Ovary (tissue), 9 donors: ENCODE measurements around the gene EXOC3. TPM values are rescaled to one million over a fixed set of nuclear protein-coding genes. Genes with fewer than 3 reads are reported as not detected.

Experiments
- DNase-seq, 5 donors: peaks; one replicate each; pipeline ENCODE4 v3.0.0-alpha.2; 2019 to 2020
- H3K27ac ChIP-seq, 2 donors: fragments of 200-600 bp; one replicate each; pipeline versions ENCODE4 v1.5.1 to v1.8.0; 2019 to 2022
- H3K27me3 ChIP-seq: fragments of 200-600 bp; one replicate; pipeline ENCODE4 v1.8.0; 2022
- H3K36me3 ChIP-seq: fragments of 200-600 bp; sonication (generic); one replicate; pipeline ENCODE4 v1.5.1; 2019
- H3K4me1 ChIP-seq: one replicate; pipeline ENCODE4 v1.8.1; 2013; ENCODE audit warnings: mild to moderate bottlenecking, moderate library complexity; ENCODE audit not compliant: insufficient read depth
- H3K4me3 ChIP-seq: fragments of 200-600 bp; sonication (generic); one replicate; pipeline ENCODE4 v1.5.1; 2017
- H3K9me3 ChIP-seq, 2 donors: fragments of 200-600 bp in 1 of 2; sonication (generic) in 1 of 2; one replicate each; pipeline versions ENCODE4 v1.5.1 to v1.8.1; 2013 to 2019; ENCODE audit warnings: mild to moderate bottlenecking in 1 of 2, moderate library complexity in 1 of 2
- EP300 ChIP-seq: sonication (generic); formaldehyde crosslinking; IDR thresholded peaks from one replicate; pipeline ENCODE4 v1.6.1; 2017; ENCODE audit warnings: antibody characterized with exemption
- POLR2A ChIP-seq: fragments of 450-650 bp; IDR thresholded peaks from one replicate; pipeline ENCODE4 v1.6.1; 2017; ENCODE audit warnings: antibody characterized with exemption, mild to moderate bottlenecking, moderate library complexity
- WGBS, 3 donors: extraction: QIAGEN DNeasy Blood & Tissue Kit in 1 of 3; methylation state at CpG; one replicate each; pipeline versions ENCODE4 v1.1.5 to v1.1.7; 2013 to 2017; 5-methylcytosine and 5-hydroxymethylcytosine counted together
- intact Hi-C, 4 donors: fragments of 100-400 bp; cut with DNase I; formaldehyde crosslinking; loops; one replicate each; pipeline versions ENCODE4 v1.11.0 to v1.15.1; 2022 to 2023
- polyA plus RNA-seq, 2 donors: library from polyadenylated mRNA; stranded (reverse); fragments of 200-250 nt in 1 of 2; fragments of 350-450 nt in 1 of 2; fragmentation: Illumina TruSeq in 1 of 2; extraction: RNeasy Lipid Tissue Mini Kit (QIAGEN cat#74804) in 1 of 2; gene quantifications; one replicate each; pipeline ENCODE4 v1.2.3, GENCODE V29; 2013 to 2014
- total RNA-seq, 7 donors: library from RNA; depleted of rRNA in 2 of 7; stranded (reverse); fragments of >200 nt in 2 of 7; fragmentation: NEBNext Ultra II Directional in 3 of 7; extraction: Animal tissue kit (Norgen Biotek cat#: 25700) in 3 of 7; gene quantifications; one replicate each; pipeline versions ENCODE4 v1.1.0 to v1.2.4, GENCODE V29; 2016 to 2023
- TF ChIP-seq, protein P1 (sequence below), 3 donors: fragments of 450-650 bp in 2 of 3; fragments of 200-600 bp in 1 of 3; IDR thresholded peaks; one replicate each; pipeline versions ENCODE4 v1.5.1 to v1.8.0; 2016 to 2022; ENCODE audit warnings: antibody characterized with exemption in 3 of 3, mild to moderate bottlenecking in 1 of 3
- donor health status: DM: no; HTN: no; CAD: no; lungs with moderate emphysema.
- donor health status: DM: no; HTN: no; CAD: no.
- donor health status: Bipolar disorder and iron deficiency.
- donor health status: DM: yes; HTN: yes; CAD: no.
- donor health status: DM: no; HTN: no; CAD: no.
- donor health status: DM: yes; HTN: yes; CAD: no.

EXOC3 gene
- total and polyA plus RNA-seq, 9 donors: 25.5 to 67.4 (median 49.4) TPM

DNA sequence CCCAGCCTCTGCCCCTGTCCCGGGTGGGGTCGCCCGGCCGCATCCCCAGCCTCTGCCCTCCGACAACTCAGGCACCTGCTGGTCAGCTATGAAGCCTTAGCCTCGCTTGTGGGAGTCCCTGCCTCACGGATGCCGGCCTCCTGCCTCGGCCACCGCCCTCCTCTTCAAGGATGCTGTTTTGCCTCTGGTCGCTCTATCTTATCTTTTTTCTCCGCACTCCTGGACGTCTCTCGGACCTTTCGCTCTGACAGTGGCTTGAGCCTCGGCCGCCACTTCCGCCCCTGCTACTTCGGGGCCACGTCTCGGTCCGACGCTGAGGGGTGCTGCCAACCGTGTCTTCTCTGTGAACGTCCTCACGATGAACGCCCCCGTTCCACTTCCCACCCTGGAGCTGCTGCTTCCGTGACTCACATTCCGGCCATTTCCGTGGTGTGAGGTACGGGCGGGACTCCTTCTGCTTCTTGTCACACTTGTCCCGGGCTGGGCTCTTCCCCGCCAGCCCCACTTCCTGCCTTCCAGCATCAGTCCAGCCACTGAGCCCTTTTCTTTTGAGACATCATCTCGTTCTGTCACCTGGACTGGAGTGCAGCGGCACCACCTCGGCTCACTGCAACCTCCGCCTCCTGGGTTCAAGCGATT lies 55.0 kb downstream of the EXOC3 start:
- intact Hi-C loops: no loop called here
- Histone ChIP-seq H3K4me1 (no peaks in the 10 kb centered on the region), H3K36me3 (no peaks in the 10 kb centered on the region), H3K9me3 (no peaks in the 10 kb centered on the region), H3K27me3 (no peaks in the 10 kb centered on the region), H3K4me3 (no peak overlapping the region), H3K27ac (no peak overlapping the region)
- no peak for TF ChIP-seq EP300
- no peak for TF ChIP-seq POLR2A
- TF ChIP-seq, protein P1, sequence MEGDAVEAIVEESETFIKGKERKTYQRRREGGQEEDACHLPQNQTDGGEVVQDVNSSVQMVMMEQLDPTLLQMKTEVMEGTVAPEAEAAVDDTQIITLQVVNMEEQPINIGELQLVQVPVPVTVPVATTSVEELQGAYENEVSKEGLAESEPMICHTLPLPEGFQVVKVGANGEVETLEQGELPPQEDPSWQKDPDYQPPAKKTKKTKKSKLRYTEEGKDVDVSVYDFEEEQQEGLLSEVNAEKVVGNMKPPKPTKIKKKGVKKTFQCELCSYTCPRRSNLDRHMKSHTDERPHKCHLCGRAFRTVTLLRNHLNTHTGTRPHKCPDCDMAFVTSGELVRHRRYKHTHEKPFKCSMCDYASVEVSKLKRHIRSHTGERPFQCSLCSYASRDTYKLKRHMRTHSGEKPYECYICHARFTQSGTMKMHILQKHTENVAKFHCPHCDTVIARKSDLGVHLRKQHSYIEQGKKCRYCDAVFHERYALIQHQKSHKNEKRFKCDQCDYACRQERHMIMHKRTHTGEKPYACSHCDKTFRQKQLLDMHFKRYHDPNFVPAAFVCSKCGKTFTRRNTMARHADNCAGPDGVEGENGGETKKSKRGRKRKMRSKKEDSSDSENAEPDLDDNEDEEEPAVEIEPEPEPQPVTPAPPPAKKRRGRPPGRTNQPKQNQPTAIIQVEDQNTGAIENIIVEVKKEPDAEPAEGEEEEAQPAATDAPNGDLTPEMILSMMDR (IDR thresholded peaks at IDR 0.05): no peak
- no peak for DNase-seq
- WGBS, 3 donors: 72 to 82% (median 79%) methylated on average over 40 of the region's 40 CpGs

DNA sequence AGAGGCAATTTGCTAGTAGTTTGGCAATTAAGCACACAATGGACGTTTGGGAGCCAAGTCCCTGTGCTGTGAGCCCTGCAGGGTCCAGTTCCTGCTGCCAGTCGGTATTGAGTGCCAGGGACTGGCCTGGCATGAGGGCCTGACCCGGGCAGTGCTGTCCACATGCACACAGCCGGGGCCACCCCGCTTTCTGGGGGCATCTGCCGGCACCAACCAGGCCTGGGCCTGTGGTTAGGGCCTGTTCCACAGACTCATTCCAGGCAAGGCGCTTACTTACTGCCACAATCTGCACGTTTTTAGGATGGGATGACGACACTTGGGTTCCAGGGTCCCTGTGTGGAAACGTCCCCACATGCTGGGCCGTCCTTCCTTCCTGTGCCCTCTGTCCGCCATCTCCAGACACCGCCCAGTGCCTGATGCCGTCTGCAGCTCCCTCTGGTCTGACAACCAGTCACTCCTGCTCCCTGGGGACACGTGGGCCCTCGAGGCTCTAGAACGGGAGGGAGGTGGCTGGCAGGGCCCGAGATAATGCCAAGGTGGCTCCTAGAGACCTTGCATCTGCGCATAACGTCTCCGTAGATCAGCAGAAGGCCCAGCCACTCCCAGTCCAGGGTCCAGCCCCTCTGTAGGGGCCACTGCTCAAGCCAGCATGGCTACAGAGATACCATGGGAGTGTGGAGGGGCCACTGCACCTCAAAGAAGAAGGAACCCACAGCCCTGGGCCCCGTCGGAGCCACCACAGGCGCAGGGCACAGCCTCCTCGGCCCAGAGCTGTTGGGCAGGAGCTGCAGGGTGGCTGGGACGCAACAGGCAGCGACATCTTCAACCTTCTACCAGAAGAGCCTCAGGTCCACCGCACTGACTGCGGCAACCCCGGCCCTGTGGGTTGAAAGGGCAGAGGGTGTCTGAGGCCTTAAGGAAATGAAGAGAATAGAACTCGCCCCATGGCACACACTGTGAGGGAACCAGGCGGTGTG lies 56.5 kb downstream of the EXOC3 start:
- no peaks in the 10 kb centered on the region for H3K27me3 ChIP-seq
- peaks cover 0 to 2% of the 10 kb centered on the region in 2 donors for H3K9me3 ChIP-seq
- no peak overlapping the region for H3K27ac ChIP-seq
- intact Hi-C loops: no loop called here
- H3K4me1 ChIP-seq: no peaks in the 10 kb centered on the region
- TF ChIP-seq, protein P1 (IDR thresholded peaks at IDR 0.05): no peak
- TF ChIP-seq EP300 (no peak), POLR2A (no peak)
- H3K4me3 ChIP-seq: no peak overlapping the region
- no peaks in the 10 kb centered on the region for H3K36me3 ChIP-seq
- WGBS, 3 donors: 85 to 91% (median 88%) methylated on average over 32 of the region's 32 CpGs
- no peak for DNase-seq

DNA sequence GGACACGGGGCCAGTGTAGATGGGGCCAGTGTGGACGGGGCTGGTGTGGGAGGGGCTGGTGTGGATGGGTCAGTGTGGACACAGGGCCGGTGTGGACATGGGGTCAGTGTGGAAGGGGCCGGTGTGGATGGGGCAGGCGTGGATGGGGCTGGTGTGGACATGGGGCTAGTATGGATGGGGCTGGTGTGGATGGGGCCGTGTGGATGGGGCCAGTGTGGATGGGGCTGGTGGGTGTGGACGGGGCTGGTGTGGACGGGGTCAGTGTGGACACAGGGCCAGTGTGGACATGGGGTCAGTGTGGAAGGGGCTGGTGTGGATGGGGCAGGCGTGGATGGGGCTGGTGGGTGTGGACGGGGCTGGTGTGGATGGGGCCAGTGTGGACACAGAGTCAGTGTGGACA lies 57.5 kb downstream of the EXOC3 start:
- peaks cover 0 to 4% of the 10 kb centered on the region in 2 donors for H3K9me3 ChIP-seq
- no peak for TF ChIP-seq EP300
- TF ChIP-seq, protein P1 (IDR thresholded peaks at IDR 0.05): no peak
- no peak for TF ChIP-seq POLR2A
- no peaks in the 10 kb centered on the region for H3K36me3 ChIP-seq
- WGBS, 3 donors: 80 to 90% (median 88%) methylated on average over 10 of the region's 10 CpGs
- no peaks in the 10 kb centered on the region for H3K4me1 ChIP-seq
- H3K4me3 ChIP-seq: no peak overlapping the region
- H3K27me3 ChIP-seq: no peaks in the 10 kb centered on the region
- DNase-seq: no peak
- intact Hi-C loops: no loop called here
- no peak overlapping the region for H3K27ac ChIP-seq

DNA sequence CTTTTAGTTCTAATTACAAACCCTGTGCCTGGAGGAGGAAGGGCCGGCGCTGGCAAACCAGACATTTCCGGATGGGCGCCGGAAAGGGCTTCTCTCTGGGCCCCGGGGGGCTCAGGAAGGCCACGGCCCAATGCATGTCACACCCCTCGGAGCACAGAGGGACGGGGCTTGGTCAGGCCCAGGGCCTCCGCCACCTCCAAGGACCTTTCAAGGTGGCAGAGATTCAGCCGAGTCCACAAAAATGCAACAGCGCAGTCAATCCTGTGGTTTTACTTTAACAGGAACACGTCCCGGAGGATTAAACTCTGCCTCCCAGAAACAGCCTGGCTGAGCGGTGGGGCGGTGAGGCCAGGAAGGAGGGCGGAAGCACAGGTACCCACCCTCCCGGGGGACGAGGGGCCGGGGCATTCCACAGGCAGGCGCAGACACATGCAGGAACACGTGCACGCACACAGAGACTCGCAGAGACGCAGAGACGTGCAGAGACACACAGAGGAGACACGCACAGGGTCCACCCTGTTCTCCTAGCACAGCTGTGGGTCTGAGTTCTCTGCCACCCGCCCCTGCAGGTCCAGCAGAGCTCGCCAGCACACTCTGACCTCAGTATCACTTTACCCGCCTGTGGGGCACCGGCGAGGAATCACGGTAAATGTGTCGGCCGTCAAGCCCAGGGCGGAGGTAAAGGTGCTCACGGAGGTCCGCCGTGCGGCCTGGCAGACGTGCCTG lies 58.3 kb downstream of the EXOC3 start:
- Histone ChIP-seq H3K4me3 (no peak overlapping the region), H3K36me3 (no peaks in the 10 kb centered on the region), H3K27me3 (no peaks in the 10 kb centered on the region), H3K9me3 (peaks cover 0 to 4% of the 10 kb centered on the region in 2 donors), H3K27ac (no peak overlapping the region), H3K4me1 (no peaks in the 10 kb centered on the region)
- no peak for TF ChIP-seq POLR2A
- TF ChIP-seq EP300: no peak
- TF ChIP-seq, protein P1 (IDR thresholded peaks at IDR 0.05): no peak
- 68 to 83% (median 82%) methylated on average over 41 of the region's 41 CpGs for WGBS, 3 donors
- DNase-seq: no peak
- intact Hi-C loops: no loop called here
